Activated CD8-positive, alpha-beta memory T cell treated with anti-CD3 and anti-CD28 coated beads for 24 hours (primary cell): Measurements from ENCODE around the gene CALY.
A peak's percentile ranks its signal among the peaks of the same experiment; 100 is the strongest.

Source experiments
- DNase-seq: peaks from one replicate; pipeline ENCODE4 v3.0.0-alpha.2; 2020

CALY gene

DNA sequence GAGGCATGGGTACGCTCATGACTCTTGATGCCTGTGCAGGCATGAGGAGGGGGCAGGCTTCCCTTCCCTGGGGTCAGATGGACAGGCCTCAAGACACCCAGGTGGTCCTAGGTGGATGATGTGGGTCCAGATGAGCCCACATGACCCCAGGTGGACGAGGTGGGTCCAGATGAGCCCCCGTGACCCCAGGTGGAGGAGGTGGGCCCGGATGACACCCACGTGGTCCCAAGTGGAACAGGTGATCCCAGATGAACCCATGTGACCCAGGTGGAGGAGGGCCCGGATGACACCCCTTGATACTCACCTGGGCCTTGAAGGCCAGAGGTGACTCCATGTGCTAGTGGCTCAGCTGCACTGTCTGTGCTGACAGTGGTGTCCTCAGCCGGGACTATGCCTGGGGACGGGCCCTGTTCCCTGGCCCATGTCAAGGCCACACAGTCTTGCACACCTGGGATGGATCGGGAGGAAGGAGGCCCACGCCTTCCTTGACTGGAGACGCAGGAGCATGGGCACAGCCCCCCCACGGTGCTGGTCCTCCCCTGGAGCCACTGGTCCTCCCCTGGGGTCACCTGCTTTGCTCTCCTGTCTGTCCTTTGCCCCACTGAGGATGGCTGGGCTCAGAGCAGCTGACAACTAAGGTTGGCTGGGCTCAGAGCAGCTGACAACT, 13.7 kb upstream of the CALY start:
- no peak for DNase-seq

DNA sequence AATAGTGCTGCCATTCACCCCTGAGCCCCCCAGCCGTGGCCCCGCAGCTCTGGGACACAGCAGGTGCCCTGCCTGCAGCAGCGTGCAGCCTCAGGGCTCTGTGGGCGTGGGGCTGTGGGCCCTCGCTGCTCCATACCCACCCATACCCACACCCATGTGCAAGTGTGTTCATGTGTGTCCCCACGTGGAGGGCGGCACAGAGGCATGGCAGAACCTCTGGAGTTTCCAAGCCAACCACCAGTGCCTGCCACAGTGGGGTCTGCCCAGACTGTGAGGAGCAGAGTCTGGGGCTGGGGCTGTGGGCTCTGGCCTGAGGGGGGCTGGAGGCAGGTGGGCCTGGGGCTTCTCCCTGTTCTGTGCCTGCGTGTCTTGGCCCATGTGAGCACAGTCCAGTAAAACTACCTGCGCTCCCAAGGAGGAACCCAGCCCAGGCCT, 12.9 kb upstream of the CALY start:
- DNase-seq = no peak

DNA sequence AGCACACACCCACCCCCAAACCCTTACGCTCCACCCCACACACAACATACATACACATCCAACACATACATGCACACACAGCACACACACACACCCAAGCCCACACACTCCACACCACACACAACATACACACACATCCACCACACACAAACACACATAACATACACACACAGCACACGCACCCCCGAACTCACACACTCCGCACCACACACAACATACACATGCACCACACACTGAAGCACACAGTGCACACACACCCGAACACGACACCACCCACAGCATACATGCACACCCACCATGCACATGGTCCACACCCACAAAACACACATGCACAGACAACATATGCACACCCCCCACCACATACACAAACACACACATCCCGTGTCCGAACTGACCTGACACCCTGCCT, 12.5 kb upstream of the CALY start:
- no peak for DNase-seq

DNA sequence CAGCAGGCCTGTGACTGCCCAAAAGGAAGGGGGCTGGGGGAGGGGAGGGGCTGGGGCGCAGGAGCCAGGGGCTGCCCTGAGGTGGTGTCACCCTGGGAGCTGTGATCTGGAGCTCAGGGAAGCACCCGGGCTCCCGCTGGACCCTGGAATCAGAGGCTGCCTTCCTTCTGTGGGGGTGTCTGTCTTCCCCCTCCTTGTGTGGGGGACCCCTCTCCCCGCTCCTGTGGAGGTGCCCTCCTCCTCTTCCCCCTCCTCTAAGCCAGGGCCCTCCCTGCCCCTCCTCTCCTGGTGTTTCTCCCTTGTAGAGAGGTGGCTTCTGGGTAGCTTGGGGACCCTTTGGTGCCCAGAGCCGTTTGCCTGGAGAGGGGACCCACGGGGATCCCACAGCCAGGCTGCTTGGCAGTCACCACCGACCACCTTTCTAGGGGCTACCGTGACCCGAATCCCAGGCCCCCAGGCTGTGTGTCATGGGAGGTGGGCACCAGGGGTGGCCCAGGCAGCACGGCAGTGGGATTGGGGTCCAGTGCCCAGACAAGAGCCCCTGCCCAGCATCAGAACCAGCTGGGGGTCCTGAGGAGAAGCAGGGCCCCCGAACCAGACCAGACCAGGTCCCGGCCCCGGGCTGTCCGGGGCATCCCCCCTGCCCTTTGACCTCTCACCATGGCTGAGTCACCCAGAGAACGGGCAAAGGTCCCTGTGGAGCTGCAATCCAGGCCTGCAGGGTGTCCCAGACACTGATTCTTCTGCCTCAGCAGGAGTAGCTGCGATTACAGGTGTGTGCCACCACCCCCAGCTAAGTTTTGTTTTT, 11.2 kb upstream of the CALY start:
- no peak for DNase-seq

DNA sequence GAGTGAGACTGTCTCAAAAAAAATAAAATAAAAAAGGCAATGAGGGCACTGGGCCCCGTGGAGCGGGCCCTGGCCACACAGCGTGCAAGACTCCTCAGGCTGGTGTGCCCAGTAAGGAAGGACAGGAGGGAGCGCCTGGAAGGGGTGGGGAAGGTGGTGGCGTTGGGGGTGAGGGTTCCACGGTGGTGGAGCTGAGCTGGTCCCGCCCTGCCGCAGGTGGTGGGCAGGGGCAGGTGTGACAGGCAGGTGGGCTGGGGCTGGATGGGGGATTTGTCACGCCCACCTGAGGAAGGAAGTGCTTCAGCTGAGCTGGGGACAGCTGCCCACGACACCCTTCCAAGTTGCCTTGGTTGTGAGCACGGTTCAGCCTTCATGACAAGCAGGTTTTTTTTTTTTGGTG, 9.7 kb upstream of the CALY start:
- no peak for DNase-seq

DNA sequence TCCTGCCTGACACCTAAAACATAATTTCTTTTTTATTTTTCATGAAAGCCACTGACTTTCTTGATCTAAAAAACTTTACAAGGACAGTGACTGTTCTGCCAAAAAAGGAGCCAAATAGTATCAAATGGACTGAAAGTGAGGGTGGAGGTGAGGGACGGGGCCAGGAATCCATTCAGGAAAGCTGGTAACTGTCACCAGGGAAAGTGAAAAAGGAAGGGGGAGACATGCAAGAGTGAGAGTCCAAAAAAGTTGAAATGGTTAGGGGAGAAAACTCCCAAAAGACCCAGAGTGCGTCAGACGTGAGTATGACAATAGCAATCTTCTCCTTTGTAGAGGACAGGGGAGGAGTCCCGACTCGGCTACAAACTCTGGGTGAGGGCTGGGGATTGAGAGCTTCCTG, 7.5 kb upstream of the CALY start:
- no peak for DNase-seq

DNA sequence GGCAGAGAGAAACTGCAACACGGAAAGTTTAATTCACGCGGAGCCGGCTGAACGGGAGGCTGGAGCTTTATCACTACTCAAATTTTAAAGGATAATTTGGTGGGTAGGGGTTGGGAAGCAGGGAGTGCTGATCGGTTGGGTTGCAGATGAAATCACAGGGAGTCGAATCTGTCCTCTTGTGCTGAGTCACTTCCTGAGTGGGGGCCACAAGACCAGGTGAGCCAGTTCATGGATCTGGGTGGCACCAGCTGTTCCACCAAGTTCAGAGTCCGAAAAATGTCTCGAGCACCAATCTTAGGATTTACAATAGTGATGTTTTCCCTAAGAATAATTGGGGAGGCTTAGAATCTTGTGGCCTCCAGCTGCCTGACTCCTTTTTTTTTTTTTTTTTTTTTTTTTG, 6.9 kb upstream of the CALY start:
- DNase-seq = no peak

DNA sequence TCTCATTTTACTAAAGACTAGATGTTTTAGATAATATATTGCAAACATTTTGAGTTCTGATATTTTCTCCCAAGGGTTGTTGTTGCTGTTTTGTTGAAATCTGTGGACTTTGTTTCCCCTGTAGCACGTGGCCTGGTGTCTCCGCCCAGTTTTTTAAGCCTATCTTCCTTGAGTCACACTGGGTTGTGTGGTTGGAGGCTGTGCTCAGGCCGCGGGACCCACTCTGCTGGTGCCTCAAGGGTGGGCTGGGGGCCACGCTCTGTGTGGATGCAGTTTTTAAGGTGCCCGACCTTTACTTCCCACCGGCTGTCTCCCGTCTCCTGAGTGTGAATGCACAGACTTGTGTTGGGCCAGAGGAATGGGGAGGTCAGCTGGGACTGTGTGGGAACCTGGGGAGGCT, 6.2 kb upstream of the CALY start:
- no peak for DNase-seq

DNA sequence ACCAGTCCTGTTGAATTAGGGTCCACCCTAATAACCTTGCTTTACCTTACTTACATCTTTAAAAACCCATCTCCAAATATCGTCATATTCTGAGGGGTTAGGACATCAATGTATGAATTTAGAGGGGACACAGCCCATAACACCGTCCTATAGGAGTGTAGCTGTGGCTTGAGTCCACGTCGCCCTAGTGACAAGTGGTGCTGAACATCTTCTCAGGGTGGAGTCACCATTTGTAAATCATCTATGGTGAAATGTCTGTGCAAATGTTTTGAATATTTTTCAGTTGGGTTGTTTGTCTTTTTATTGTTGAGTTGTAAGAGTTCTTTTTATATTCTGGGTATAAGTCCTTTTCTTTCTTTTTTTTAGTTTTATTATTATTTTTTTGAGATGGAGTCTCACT, 5.3 kb upstream of the CALY start:
- DNase-seq = no peak

DNA sequence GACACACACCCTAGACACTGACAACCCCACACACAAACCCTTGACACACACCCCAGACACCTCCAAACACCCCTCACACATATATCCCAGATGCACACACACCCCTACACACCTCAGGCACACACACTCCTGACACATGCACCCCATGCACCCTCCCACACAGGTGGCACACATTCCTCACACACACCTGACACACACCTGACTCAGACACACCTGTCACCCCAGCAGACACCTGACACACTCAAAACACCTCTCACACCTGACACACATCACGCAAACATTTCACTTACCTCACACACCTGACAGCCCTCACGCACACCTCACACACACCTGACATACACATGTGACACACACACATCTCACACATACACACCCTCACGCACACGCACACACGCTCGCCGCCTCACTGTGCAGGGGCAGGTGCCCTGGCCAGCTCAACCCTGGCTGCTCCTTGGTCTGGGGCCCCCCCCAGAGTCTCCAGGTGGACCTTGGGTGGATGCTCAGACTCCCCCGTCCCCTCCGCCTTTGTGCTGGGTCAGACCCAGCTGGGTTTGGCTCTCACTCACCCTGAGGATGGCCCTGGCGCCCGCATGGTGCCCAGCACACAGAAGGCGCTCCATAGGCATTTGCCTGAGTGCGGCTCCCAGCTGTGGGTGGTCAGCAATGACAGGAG, 3.1 kb upstream of the CALY start:
- no peak for DNase-seq

DNA sequence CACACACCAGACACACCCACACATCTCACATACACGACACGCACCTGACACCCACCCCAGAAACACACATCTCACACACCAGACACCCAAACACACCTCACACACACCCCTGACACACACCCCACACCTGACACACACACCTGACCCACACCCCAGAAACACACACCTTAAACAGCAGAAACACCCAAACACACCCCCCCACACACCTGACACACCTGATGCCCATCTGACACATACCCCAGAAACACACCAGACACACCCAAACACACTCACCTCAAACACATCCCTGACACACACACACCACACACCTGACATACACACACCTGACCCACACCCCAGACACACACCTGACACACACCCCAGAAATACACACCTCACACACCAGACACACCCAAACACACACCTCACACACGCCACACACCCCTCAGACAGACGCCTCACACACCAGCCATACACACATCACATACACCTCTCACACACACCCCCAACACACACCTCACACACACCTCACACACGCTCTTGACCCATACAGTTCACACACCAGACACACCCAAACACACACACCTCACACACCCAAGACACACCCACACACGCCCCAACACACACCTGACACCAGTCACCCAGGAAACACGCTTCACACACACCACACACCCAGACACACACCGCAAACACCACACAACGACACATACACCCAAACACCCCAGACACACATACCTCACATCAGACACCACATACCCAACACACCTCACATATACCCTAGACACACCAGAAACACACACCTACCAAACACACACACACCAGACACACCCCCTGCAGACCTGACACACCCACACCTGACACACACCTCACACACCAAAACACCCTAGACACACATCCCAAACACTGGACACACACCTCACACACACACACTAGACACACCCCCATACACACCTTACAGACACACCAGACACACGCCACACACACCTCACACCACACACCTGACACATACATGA, 1.7 kb upstream of the CALY start:
- DNase-seq = no peak

DNA sequence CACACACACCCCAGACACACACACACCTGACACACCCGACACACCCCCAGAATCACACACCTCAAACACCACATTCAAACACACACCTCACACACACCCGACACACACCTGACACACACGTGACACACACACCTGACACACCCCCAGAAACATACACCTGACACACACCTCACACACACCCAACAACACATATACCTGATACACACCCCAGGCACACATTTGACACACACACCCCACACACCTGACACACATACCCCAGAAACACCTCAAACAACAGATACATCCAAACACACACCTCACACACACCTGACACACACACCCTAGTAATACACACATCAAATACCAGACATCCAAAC, 652 bp upstream of the CALY start:
- no peak for DNase-seq

DNA sequence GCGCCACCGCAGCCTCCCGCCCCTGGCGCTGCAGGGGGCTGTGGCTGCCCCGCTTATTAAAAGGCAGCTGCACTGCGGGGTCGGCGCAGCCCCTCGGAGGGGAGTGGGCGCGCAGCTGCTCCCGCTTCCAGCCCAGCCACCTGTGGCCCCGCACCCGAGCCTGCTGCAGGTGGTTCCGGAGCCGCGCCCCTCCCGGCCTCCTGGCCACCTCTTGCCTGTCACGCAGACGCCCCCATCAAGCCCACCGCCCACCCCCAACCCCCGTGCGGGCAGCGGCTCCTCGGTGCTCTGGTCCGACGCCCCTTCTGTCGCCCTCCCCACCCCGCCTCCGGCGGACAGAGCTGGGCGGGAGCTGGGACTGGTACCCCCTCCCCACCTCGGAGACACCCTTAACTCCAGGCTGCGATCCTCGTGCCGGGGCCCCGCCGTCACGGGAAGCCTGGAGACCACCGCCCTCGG, 549 bp downstream of the CALY start:
- DNase-seq = no peak

DNA sequence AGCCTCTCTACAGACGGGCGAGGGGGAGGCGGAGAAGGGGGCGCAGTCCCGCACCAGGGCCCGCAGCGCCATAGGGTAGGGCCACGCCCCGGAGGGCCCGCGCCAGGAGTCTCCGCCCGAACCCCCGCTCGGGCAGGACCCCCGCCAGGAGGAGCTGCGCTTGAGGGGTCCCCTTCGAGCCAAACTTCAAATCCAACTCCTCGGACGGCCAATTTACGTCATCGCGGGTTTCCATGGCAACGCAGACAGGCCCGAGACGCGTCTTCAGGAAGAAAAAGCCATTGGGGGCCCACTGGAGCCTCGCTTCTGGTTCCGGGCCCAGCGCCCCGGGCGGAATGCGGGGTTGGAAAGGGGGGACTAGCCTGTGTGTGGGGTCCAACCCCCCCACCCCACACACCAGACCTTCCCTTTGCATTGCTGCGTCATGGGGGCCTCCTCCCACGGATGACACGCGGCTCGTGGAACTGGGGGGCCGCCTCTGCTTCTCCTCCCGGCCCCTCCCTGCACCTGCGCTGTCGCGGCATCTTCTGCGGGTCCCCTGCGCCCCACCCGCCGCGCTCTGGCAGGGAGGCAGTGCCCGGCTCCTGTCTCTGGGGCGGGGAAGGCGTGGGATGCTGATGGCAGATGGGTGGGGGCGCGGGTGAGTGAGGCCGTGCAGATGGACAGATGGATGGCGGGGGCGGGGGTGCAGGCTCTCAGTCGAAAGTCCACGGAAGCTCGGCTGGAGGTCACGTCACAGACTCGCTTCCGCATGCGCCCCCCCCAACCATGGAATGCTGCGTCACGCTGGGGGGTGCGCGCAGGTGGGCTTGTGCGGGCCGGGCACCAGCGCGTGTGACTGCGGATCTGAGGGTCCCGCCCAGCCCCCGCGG, 1.2 kb downstream of the CALY start:
- peak; percentile 87 for DNase-seq

DNA sequence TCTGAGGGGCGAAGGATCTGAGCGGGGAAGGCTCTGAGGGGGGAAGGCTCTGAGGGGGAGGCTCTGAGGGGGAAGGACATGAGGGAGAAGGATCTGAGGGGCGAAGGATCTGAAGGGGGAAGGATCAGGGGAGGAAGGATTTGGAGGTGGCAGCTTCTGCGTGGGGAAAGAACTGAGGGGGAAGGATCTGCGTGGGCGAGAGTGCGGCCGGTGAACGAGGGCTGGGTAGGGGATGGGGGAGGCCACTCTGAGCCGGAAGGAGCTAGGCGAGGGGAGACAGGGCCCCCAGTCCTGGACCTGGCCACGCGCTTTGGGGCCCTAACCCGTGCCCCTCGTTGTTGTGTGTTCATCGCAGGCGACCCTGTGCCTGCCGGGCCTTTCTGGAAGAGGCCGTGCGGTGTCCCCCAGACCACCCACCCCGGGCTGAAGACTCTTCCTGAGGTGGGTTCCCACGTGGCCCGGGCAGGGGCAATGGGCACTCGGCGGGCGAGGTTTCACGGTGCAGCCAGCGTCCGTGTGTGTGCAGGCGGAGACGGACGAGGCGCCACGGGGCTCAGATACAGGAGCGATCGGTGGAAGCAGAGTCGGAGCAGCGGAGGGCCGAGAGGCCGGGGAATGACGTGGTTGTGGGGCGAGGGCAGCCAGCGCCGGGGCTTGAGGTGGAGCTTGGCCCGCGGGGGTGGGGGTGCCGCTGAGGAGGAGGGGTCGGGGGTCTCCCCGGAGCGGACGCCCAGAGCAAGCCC, 2.0 kb downstream of the CALY start:
- no peak for DNase-seq

DNA sequence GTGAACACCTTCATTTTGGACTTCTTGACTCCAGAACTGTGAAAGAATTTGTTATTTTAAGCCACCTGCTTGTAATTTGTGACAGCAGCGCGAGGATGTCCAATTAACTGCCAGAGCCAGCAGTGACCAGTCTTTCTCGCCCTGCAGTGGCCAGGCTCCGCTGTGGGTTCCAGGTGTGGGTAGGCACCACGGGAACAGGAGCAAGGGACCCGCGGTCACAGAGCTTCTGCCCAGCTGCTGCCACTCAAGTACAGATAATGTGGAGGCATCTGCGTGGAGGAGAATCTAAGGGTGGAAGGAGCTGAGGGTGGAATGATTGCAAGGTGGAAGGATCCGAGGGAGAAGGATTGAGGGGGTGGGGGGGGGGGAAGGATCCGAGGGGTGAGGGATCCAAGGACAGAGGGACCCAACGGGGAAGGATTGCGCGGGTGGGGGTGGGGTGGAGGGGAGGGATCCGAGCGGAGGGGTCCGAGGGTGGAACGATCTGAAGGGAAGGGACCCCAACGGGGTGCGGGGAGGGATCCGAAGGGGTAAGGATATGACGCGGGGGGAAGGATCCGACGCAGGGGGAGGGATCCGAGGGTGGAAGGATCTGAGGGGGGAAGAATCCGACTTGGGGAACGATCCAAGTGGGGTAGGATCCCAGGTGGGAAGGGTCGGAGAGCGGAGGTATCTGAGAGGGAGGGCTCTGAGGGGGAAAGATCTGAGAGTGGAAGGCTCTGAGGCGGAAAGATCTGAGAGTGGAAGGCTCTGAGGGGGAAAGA, 3.6 kb downstream of the CALY start:
- DNase-seq = no peak

DNA sequence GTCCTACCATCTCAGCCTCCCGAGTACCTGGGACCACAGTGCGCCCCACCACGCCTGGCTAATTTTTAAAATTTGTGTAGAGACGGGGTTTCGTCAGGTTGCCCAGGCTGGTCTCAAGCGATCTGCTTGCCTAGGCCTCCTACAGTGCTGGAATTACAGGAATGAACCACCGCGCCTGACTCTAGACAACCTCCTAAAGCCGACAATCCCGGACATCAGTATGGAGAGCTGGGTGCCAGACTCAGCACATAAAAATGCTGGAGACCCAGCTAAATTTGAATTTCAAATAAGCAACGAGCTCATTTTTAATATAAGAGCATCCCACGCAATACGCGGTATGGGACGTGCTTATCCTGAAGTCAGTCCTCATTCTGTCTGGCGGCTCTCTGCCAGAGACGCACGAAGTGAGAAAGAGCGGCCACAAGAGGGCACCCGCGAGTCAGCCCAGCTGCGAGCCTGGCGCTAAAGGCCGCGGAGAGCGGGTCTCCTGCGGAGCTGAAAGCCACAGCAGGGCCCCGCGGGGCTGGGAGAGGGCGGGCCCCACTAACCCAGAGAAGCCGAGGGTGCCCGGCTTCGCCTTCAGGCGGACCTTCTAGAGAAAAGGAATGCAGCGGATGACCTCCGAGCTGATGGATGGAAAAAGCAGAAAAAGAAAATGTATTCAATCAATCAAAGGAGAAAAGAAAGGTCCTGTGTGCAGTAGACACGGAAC, 7.0 kb downstream of the CALY start:
- peak; percentile 95 for DNase-seq

DNA sequence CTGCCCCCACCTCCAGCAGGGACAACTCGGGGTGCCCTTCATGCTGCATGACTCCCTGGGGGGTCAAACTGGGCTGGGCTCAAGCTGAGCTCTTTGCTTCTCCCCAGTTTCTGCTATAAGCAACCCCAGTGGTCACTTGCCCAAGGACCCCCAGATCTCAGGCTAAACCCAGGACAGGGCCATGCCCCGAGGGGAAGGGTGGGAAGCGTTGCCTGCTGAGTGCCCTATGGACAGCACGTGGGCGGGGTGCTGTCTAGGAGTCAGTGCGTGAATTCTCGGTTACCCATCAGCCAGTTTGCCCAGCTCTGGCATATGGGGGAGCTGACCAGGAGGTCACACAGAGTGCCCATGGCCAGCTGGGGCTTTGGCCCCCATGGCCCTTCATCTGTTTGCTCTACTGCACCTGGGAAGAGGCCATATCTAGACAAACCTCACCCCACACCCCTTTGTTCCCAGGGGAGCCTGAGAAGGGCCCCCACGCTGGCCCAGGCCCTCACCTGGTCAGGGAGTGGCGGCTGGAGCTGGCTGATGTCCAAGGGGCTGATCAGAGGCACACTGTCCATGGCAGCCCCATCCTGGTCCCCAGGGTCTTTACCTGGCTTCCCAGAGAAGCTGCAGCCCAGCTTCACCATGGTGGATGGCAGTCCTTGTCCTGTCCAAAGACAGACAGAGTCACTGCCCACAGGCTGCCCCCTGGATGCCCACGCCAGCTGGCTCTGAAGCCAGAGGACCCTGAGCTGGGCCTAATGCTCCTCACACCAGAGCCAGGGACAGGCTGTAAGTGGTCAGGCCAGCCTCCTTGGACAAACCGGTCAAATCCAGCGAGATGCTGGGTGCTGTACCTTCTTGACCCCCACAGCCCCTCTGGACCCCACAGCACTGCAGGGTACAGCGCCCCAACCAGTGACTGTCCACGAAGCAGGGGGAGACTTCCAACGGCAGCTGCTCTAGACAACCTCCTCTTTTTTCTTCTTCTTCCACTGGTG, 8.0 kb downstream of the CALY start:
- DNase-seq = peak; percentile 53
